Endothelial cell of umbilical vein (primary cell): ENCODE results near the gene SNRNP200. TPM values are rescaled to one million over a fixed set of nuclear protein-coding genes. Genes with fewer than 3 reads are reported as not detected.

Source experiments
- BruUV-seq: library from RNA; stranded (reverse); fragments of 400-500 nt; replicated peaks from 2 replicates; lab custom pipeline; 2021; lab: Mats Ljungman, UMichigan
- CTCF ChIA-PET: fragments of 300-600, 350-600 bp; sonication (Branson Sonifier 250); formaldehyde crosslinking; loops from one replicate; lab custom pipeline; 2021; ENCODE audit warnings: antibody characterized with exemption, inconsistent platforms; lab: Charles Lee
- POLR2A ChIA-PET: fragments of 300-600, 350-600 bp; sonication (Branson Sonifier 250); formaldehyde crosslinking; loops from one replicate; lab custom pipeline; 2021; ENCODE audit warnings: antibody characterized with exemption, inconsistent platforms; lab: Charles Lee
- DNase-seq: peaks from one replicate; pipeline ENCODE4 v3.0.0-alpha.2; 2011; ENCODE audit warnings: low read depth, low spot score
- FAIRE-seq: peaks from 2 replicates; lab custom pipeline; 2011; peaks lifted over from hg19 to GRCh38; lab: Jason Lieb, UNC
- H2AFZ ChIP-seq: 2 replicates; pipeline ENCODE4 v1.6.0; 2012; ENCODE audit warnings: low read depth, low read length, control low read depth, inconsistent platforms
- H3K27ac ChIP-seq: 2 replicates; pipeline ENCODE4 v1.5.1; 2011; ENCODE audit warnings: low read depth, mild to moderate bottlenecking, control low read depth, low read length, moderate library complexity; ENCODE audit not compliant: insufficient read depth
- H3K27me3 ChIP-seq, 2 experiments: 2 replicates each; pipeline versions ENCODE4 v1.6.0 to v1.6.1; 2011; ENCODE audit warnings: low read length in 2 of 2, mixed read lengths in 1 of 2; ENCODE audit not compliant: control insufficient read depth in 2 of 2, insufficient read depth in 2 of 2
- H3K36me3 ChIP-seq, 2 experiments: 2 replicates in 1 of 2; 3 replicates in 1 of 2; pipeline ENCODE4 v1.5.1; 2011; ENCODE audit warnings: low read length in 2 of 2, mild to moderate bottlenecking in 1 of 2, moderate library complexity in 1 of 2; ENCODE audit not compliant: control insufficient read depth in 2 of 2, insufficient read depth in 2 of 2; ENCODE audit errors: extremely low read depth in 1 of 2
- H3K4me1 ChIP-seq: 3 replicates; pipeline ENCODE4 v1.5.1; 2011; ENCODE audit warnings: mild to moderate bottlenecking, low read length; ENCODE audit not compliant: control insufficient read depth, insufficient read depth; ENCODE audit errors: extremely low read depth
- H3K4me2 ChIP-seq: 2 replicates; pipeline ENCODE4 v1.6.1; 2011; ENCODE audit warnings: low read length, control low read depth, mixed read lengths; ENCODE audit not compliant: insufficient read depth
- H3K4me3 ChIP-seq, 3 experiments: fragments of 200-600 bp in 1 of 3; sonication (generic), shearing (Covaris generic) in 1 of 3; replicated peaks in 1 of 3; 2 replicates each; pipeline ENCODE4 v1.5.1; 2011 to 2016; ENCODE audit warnings: control low read depth in 3 of 3, low read length in 3 of 3, mild to moderate bottlenecking in 2 of 3, inconsistent platforms in 1 of 3, low read depth in 1 of 3, moderate library complexity in 1 of 3; ENCODE audit not compliant: insufficient read depth in 1 of 3
- H3K79me2 ChIP-seq: 2 replicates; pipeline ENCODE4 v1.6.0; 2012; ENCODE audit warnings: low read length, inconsistent platforms; ENCODE audit not compliant: control insufficient read depth, insufficient read depth
- H3K9ac ChIP-seq: replicated peaks from 2 replicates; pipeline ENCODE3; 2011; ENCODE audit warnings: low read length, control low read depth; ENCODE audit not compliant: insufficient read depth; ENCODE audit errors: extremely low read depth
- H3K9me1 ChIP-seq: replicated peaks from 3 replicates; pipeline ENCODE4 v1.6.0; 2011; ENCODE audit warnings: mild to moderate bottlenecking, low read length; ENCODE audit not compliant: control insufficient read depth, insufficient read depth; ENCODE audit errors: extremely low read depth
- H3K9me3 ChIP-seq: replicated peaks from 2 replicates; pipeline ENCODE4 v1.5.1; 2012; ENCODE audit warnings: low read length, inconsistent platforms; ENCODE audit not compliant: control insufficient read depth, insufficient read depth
- H4K20me1 ChIP-seq: replicated peaks from 2 replicates; pipeline ENCODE3; 2011; ENCODE audit warnings: mild to moderate bottlenecking, low read length; ENCODE audit not compliant: control insufficient read depth, insufficient read depth; ENCODE audit errors: extremely low read depth
- CTCF ChIP-seq, 2 donors: IDR thresholded peaks; 1 replicate in 1 of 2; 2 replicates in 1 of 2; pipeline ENCODE4 v1.5.1; 2011; ENCODE audit warnings: low read length in 2 of 2, mild to moderate bottlenecking in 2 of 2, moderate library complexity in 2 of 2, control low read depth in 1 of 2, inconsistent platforms in 1 of 2, low read depth in 1 of 2; ENCODE audit not compliant: insufficient read depth in 1 of 2; ENCODE audit errors: extremely low read depth in 1 of 2
- EZH2 ChIP-seq: IDR thresholded peaks from 2 replicates; pipeline ENCODE4 v1.6.1; 2012; ENCODE audit warnings: borderline replicate concordance, low read depth, mild to moderate bottlenecking, moderate library complexity, low read length, inconsistent platforms; ENCODE audit not compliant: severe bottlenecking
- FOS ChIP-seq: IDR thresholded peaks from 2 replicates; pipeline ENCODE4 v1.6.1; 2011; ENCODE audit warnings: mild to moderate bottlenecking, low read length, moderate library complexity, borderline replicate concordance; ENCODE audit not compliant: insufficient read depth
- GATA2 ChIP-seq: IDR thresholded peaks from 2 replicates; pipeline ENCODE4 v1.7.0; 2011; ENCODE audit warnings: low read depth, mild to moderate bottlenecking, moderate library complexity, mixed read lengths, low read length; ENCODE audit not compliant: insufficient read length, insufficient read depth
- JUN ChIP-seq: IDR thresholded peaks from 2 replicates; pipeline ENCODE4 v1.6.1; 2011; ENCODE audit warnings: borderline replicate concordance, low read depth; ENCODE audit not compliant: insufficient read length, insufficient read depth
- MAX ChIP-seq: IDR thresholded peaks from 2 replicates; pipeline ENCODE4 v1.6.1; 2011; ENCODE audit not compliant: insufficient read depth, insufficient read length
- MYC ChIP-seq: IDR thresholded peaks from one replicate; pipeline ENCODE4 v1.6.1; 2011; ENCODE audit warnings: mild to moderate bottlenecking, low read depth, low read length
- POLR2A ChIP-seq: IDR thresholded peaks from 2 replicates; pipeline ENCODE4 v1.6.1; 2012; ENCODE audit warnings: low read depth, mild to moderate bottlenecking, control low read depth, low read length
- POLR2AphosphoS5 ChIP-seq: IDR thresholded peaks from 2 replicates; pipeline ENCODE4 v1.6.1; 2012; ENCODE audit warnings: low read depth, mild to moderate bottlenecking, control low read depth, low read length, moderate library complexity; ENCODE audit not compliant: insufficient read depth
- dilution Hi-C: fragments of 300-500 bp; cut with MboI; formaldehyde crosslinking; loops from one replicate; pipeline ENCODE4 v1.15.0; 2019; ENCODE audit warnings: low sequenced_read_pairs; ENCODE audit not compliant: extremely low pct_ligation_motif_present
- intact Hi-C: fragments of 100-400 bp; cut with micrococcal nuclease; formaldehyde crosslinking; loops from one replicate; pipeline ENCODE4 v1.10.0; 2022
- polyA plus RNA-seq, 4 experiments: library from polyadenylated mRNA; depleted of rRNA in 3 of 4; stranded (reverse) in 3 of 4; unstranded in 1 of 4; fragments of >200 nt; gene quantifications; 2 replicates each; pipeline versions ENCODE4 v1.2.1 to v1.2.3, GENCODE V29; 2011 to 2012; ENCODE audit warnings: missing spikeins in 1 of 4
- total RNA-seq: library from RNA; stranded (reverse); gene quantifications from 2 replicates; pipeline ENCODE4 v1.2.3, GENCODE V29; 2021

Gene SNRNP200
- total and polyA plus RNA-seq, 2 donors (not counting 3 experiments of a cell fraction or from before 2014, with no cell fraction given): 124 to 155 TPM

GRCh38 chr2:96254571-96254970, 50.8 kb downstream of the SNRNP200 start:
- Histone ChIP-seq H4K20me1 (no peaks in the 10 kb centered on the region), H3K4me1 (peaks cover 50% of the 10 kb centered on the region), H3K79me2 (peaks cover 24% of the 10 kb centered on the region), H3K4me2 (no peak overlapping the region), H3K36me3 (peaks cover 8 to 14% of the 10 kb centered on the region in 2 experiments), H3K4me3 (no peak overlapping the region), H3K9ac (no peak overlapping the region), H2AFZ (no peak overlapping the region), H3K27ac (peak overlapping the region; percentile 1), H3K27me3 (no peaks in the 10 kb centered on the region), H3K9me3 (no peaks in the 10 kb centered on the region), H3K9me1 (peaks cover 4% of the 10 kb centered on the region)
- peak; percentile 84 for DNase-seq
- POLR2A ChIA-PET: interaction anchor here (1.2 to 1.4 kb wide), 2 partner anchors 8 to 12 kb away, joined by 3 read pairs; partner anchors contain the start of genes CIAO1 and TMEM127
- peak; percentile 33 for FAIRE-seq
- BruUV-seq: no TSS peak
- dilution Hi-C loops (no loop called here), intact Hi-C loops (no loop called here)
- TF ChIP-seq MYC (no peak), POLR2AphosphoS5 (peak; percentile 16), CTCF (IDR thresholded peaks at IDR 0.05; ENCODE audit: extremely low read depth in 1 of 2, insufficient read depth in 1 of 2, low read depth in 1 of 2, low read length in 2 of 2) (no peak)
- CTCF ChIA-PET: interaction anchor here (0.8 to 1.7 kb wide), 6 partner anchors 9 to 116 kb away, joined by 3 to 9 read pairs (median 4); partner anchors contain the start of genes ASTL, CIAO1 and STARD7

GRCh38 chr2:96253006-96253405, 52.3 kb downstream of the SNRNP200 start:
- no peak overlapping the region for H3K4me3 ChIP-seq
- no peak overlapping the region for H3K9ac ChIP-seq
- H3K4me1 ChIP-seq: peaks cover 38% of the 10 kb centered on the region
- FAIRE-seq (no peak), DNase-seq (no peak)
- H3K4me2 ChIP-seq: no peak overlapping the region
- no peaks in the 10 kb centered on the region for H3K27me3 ChIP-seq
- H3K9me3 ChIP-seq: no peaks in the 10 kb centered on the region
- CTCF ChIA-PET: interaction anchor here (1.7 to 3.2 kb wide), 3 partner anchors 8 to 13 kb away, joined by 5 to 16 read pairs (median 10); partner anchors contain the start of gene CIAO1
- peaks cover 5 to 14% of the 10 kb centered on the region in 2 experiments for H3K36me3 ChIP-seq
- POLR2A ChIA-PET: no interaction called here
- intact Hi-C loops: no loop called here
- no TSS peak for BruUV-seq
- H3K79me2 ChIP-seq: peaks cover 8% of the 10 kb centered on the region
- no peak for TF ChIP-seq POLR2AphosphoS5
- no peak for TF ChIP-seq POLR2A
- no peak for TF ChIP-seq MAX
- no peak for TF ChIP-seq MYC
- TF ChIP-seq FOS: no peak
- no peak for TF ChIP-seq GATA2
- TF ChIP-seq CTCF (IDR thresholded peaks at IDR 0.05; ENCODE audit: extremely low read depth in 1 of 2, insufficient read depth in 1 of 2, low read depth in 1 of 2, low read length in 2 of 2): no peak
- no peak for TF ChIP-seq JUN
- TF ChIP-seq EZH2: no peak
- no peak overlapping the region for H3K27ac ChIP-seq
- H4K20me1 ChIP-seq: no peaks in the 10 kb centered on the region
- dilution Hi-C loops: no loop called here
- no peak overlapping the region for H2AFZ ChIP-seq
- H3K9me1 ChIP-seq: no peaks in the 10 kb centered on the region
